ENCODE data around the gene RASSF8. TPM values are rescaled to one million over a fixed set of nuclear protein-coding genes. Genes with fewer than 3 reads are reported as not detected.
A peak's percentile ranks its signal among the peaks of the same experiment; 100 is the strongest.

The RASSF8 gene
- total RNA-seq, 1 experiment from 2014 or later = 51.2 TPM

DNA sequence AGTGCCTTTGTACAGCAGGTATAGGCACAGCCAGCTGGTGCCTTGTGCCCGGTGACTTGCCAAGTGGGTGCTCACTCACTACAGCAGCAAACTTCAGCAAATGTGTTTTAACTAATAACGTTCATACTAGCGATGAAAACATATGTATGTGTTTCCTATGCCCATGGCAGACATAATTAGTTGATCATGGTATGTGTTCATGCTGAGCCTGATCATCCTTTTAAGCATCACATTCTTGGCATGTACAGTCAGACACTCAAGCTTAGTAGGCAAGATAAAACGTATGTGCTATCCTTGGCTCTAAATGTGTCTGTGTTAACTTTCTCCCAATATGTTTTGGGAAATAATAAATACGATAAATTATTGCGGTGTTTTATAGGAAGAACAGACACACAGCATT lies 55.6 kb downstream of the RASSF8 start:
- POLR2A ChIA-PET (ENCODE audit: unreplicated experiment) = no interaction called here

DNA sequence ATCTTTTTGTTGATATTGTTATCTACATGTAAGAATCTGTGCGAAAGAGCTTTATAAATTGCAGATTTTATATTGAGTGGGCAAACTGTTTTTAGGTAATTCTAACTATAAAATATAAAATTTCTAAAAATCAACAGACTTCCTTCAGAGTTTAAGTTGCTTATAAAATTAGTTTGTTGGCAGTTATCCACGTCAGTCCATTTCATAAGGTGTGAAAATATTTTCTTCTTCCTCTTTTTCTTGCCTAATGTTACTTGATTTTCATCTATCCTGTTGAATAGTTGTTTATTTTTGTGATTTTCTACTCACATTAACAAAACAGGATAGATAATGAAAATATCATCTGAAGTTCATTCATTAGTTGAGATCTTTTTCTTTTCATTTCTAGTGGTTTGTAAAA lies 58.0 kb downstream of the RASSF8 start:
- DNase-seq = no peak
- H3K4me1 ChIP-seq (ENCODE audit: insufficient read depth, low read length) = peaks cover 10% of the 10 kb centered on the region
- no peaks in the 10 kb centered on the region for H3K36me3 ChIP-seq (ENCODE audit: low read depth, low read length)
- no peaks in the 10 kb centered on the region for H3K27me3 ChIP-seq (ENCODE audit: low read length)
- H3K79me2 ChIP-seq (ENCODE audit: low read length) = peaks cover 90% of the 10 kb centered on the region
- BruUV-seq (replicated peaks) = no TSS peak
- no peak overlapping the region for H2AFZ ChIP-seq (ENCODE audit: low read length)
- intact Hi-C loops (cut with micrococcal nuclease) = no loop called here
- H3K9me2 ChIP-seq (replicated peaks; ENCODE audit: low read length) = no peaks in the 10 kb centered on the region
- no peak overlapping the region for H3K4me3 ChIP-seq (ENCODE audit: low read length)
- H3F3A ChIP-seq (ENCODE audit: low read length, unreplicated experiment) = no peaks in the 10 kb centered on the region
- TF ChIP-seq EZH2phosphoT487 (IDR thresholded peaks at IDR 0.05; ENCODE audit: borderline replicate concordance, low read length) (no peak), EZH2 (IDR thresholded peaks at IDR 0.05; ENCODE audit: low read length, unreplicated experiment) (no peak)
- TF ChIP-seq, protein P1, sequence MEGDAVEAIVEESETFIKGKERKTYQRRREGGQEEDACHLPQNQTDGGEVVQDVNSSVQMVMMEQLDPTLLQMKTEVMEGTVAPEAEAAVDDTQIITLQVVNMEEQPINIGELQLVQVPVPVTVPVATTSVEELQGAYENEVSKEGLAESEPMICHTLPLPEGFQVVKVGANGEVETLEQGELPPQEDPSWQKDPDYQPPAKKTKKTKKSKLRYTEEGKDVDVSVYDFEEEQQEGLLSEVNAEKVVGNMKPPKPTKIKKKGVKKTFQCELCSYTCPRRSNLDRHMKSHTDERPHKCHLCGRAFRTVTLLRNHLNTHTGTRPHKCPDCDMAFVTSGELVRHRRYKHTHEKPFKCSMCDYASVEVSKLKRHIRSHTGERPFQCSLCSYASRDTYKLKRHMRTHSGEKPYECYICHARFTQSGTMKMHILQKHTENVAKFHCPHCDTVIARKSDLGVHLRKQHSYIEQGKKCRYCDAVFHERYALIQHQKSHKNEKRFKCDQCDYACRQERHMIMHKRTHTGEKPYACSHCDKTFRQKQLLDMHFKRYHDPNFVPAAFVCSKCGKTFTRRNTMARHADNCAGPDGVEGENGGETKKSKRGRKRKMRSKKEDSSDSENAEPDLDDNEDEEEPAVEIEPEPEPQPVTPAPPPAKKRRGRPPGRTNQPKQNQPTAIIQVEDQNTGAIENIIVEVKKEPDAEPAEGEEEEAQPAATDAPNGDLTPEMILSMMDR (conservative IDR thresholded peaks at IDR 0.05; ENCODE audit: low read depth, low read length) = no peak
- ChIA-PET CTCF (interaction anchor here (0.6 to 0.9 kb wide), 2 partner anchors 57 to 188 kb away, joined by 3 read pairs; no protein-coding TSS in a partner anchor), POLR2A (ENCODE audit: unreplicated experiment) (interaction anchor here (0.6 kb wide), 1 partner anchor 22 kb away, joined by 3 read pairs; no protein-coding TSS in a partner anchor)
- no peak for ATAC-seq
- H3K27ac ChIP-seq (ENCODE audit: low read length) = no peak overlapping the region
- H3K4me2 ChIP-seq (ENCODE audit: low read length) = no peak overlapping the region
- 0 out of 2 replicates have a peak, but pooled peaks cover 4% of the 10 kb centered on the region for H4K20me1 ChIP-seq (ENCODE audit: low read length)
- H3K9ac ChIP-seq (ENCODE audit: low read length) = no peak overlapping the region
- no peaks in the 10 kb centered on the region for H3K9me3 ChIP-seq (ENCODE audit: low read length)

More for the DNA sequence above, 55.6 kb downstream of the RASSF8 start:
- CTCF ChIA-PET = no interaction called here
- H3K4me1 ChIP-seq (ENCODE audit: insufficient read depth, low read length) = peaks cover 30% of the 10 kb centered on the region
- H3F3A ChIP-seq (ENCODE audit: low read length, unreplicated experiment) = no peaks in the 10 kb centered on the region
- peaks cover 86% of the 10 kb centered on the region for H3K79me2 ChIP-seq (ENCODE audit: low read length)
- no peaks in the 10 kb centered on the region for H3K9me2 ChIP-seq (replicated peaks; ENCODE audit: low read length)
- H3K9me3 ChIP-seq (ENCODE audit: low read length) = no peaks in the 10 kb centered on the region
- H4K20me1 ChIP-seq (ENCODE audit: low read length) = 0 out of 2 replicates have a peak, but pooled peaks cover 4% of the 10 kb centered on the region
- TF ChIP-seq, protein P1 (conservative IDR thresholded peaks at IDR 0.05; ENCODE audit: low read depth, low read length) = no peak
- no peak for TF ChIP-seq EZH2phosphoT487 (IDR thresholded peaks at IDR 0.05; ENCODE audit: borderline replicate concordance, low read length)
- TF ChIP-seq EZH2 (IDR thresholded peaks at IDR 0.05; ENCODE audit: low read length, unreplicated experiment) = no peak
- no peaks in the 10 kb centered on the region for H3K36me3 ChIP-seq (ENCODE audit: low read depth, low read length)
- no peak overlapping the region for H3K4me3 ChIP-seq (ENCODE audit: low read length)
- no peak overlapping the region for H3K4me2 ChIP-seq (ENCODE audit: low read length)
- DNase-seq = no peak
- intact Hi-C loops (cut with micrococcal nuclease) = no loop called here
- H3K9ac ChIP-seq (ENCODE audit: low read length) = no peak overlapping the region
- no peak overlapping the region for H3K27ac ChIP-seq (ENCODE audit: low read length)
- no peaks in the 10 kb centered on the region for H3K27me3 ChIP-seq (ENCODE audit: low read length)
- no peak overlapping the region for H2AFZ ChIP-seq (ENCODE audit: low read length)
- BruUV-seq (replicated peaks) = no TSS peak
- ATAC-seq = no peak

DNA sequence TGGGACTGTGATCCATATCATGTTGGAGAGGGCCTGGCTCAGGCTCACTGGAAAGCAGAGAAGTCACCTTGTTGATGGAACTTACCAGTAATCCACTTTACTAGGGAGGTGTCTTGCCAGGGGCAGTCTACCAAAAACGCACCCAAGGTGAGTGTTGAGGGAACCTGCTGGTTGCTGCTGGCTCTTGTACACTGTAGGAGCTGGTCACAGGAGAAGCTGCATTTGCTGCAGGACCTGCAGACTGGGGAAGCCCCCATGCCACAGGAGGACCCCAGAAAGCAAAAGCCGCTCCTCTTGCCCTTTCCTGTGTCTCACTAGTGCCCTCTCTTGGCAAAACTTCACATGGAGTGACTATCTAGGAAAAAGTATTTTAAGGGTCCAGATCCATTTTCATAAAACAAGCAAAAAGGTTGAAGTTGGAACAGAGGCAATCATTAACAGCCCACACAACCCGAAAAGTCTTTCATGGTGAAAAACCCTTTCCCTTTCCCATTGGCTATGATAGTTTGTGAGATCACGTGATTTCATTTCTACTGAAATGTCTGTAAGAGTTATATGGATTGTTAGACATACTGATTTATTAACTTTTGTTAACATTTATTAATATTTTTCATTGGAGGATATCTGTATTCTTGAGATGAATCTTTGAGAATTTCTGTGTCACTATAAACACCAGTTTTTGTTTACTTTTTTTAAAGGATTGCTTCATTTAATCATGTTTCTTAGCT lies 59.2 kb downstream of the RASSF8 start:
- DNase-seq = peak; percentile 86
- no peaks in the 10 kb centered on the region for H3K9me3 ChIP-seq (ENCODE audit: low read length)
- intact Hi-C loops (cut with micrococcal nuclease) = loop anchor here (1.0 kb wide), 1 partner anchor 57 kb away; no protein-coding TSS in a partner anchor
- peaks cover 81% of the 10 kb centered on the region for H3K79me2 ChIP-seq (ENCODE audit: low read length)
- TF ChIP-seq, protein P1 (conservative IDR thresholded peaks at IDR 0.05; ENCODE audit: low read depth, low read length) = peak; percentile 98
- no peak for TF ChIP-seq EZH2 (IDR thresholded peaks at IDR 0.05; ENCODE audit: low read length, unreplicated experiment)
- no peak for TF ChIP-seq EZH2phosphoT487 (IDR thresholded peaks at IDR 0.05; ENCODE audit: borderline replicate concordance, low read length)
- ChIA-PET CTCF (interaction anchor here (0.6 kb wide), 1 partner anchor 60 kb away, joined by 3 read pairs; no protein-coding TSS in a partner anchor), POLR2A (ENCODE audit: unreplicated experiment) (no interaction called here)
- peaks cover 9% of the 10 kb centered on the region; the same call in 1 of the 2 replicates for H3K4me1 ChIP-seq (ENCODE audit: insufficient read depth, low read length)
- ATAC-seq = peak; percentile 81
- H3K4me3 ChIP-seq (ENCODE audit: low read length) = peak overlapping the region; percentile 5; the same call in 1 of the 2 replicates
- H3F3A ChIP-seq (ENCODE audit: low read length, unreplicated experiment) = no peaks in the 10 kb centered on the region
- no peak overlapping the region for H2AFZ ChIP-seq (ENCODE audit: low read length)
- H3K27me3 ChIP-seq (ENCODE audit: low read length) = no peaks in the 10 kb centered on the region
- H3K36me3 ChIP-seq (ENCODE audit: low read depth, low read length) = no peaks in the 10 kb centered on the region
- no peak overlapping the region for H3K9ac ChIP-seq (ENCODE audit: low read length)
- BruUV-seq (replicated peaks) = no TSS peak
- no peaks in the 10 kb centered on the region for H3K9me2 ChIP-seq (replicated peaks; ENCODE audit: low read length)
- 0 out of 2 replicates have a peak, but pooled peaks cover 4% of the 10 kb centered on the region for H4K20me1 ChIP-seq (ENCODE audit: low read length)
- H3K4me2 ChIP-seq (ENCODE audit: low read length) = peak overlapping the region; percentile 54
- no peak overlapping the region for H3K27ac ChIP-seq (ENCODE audit: low read length)
